8988T (cell line): ENCODE results near the gene PTPN4.
A peak's percentile ranks its signal among the peaks of the same experiment; 100 is the strongest.

Experiments used
- DNase-seq: peaks from one replicate; pipeline ENCODE4 v3.0.0; 2011

PTPN4 gene

DNA sequence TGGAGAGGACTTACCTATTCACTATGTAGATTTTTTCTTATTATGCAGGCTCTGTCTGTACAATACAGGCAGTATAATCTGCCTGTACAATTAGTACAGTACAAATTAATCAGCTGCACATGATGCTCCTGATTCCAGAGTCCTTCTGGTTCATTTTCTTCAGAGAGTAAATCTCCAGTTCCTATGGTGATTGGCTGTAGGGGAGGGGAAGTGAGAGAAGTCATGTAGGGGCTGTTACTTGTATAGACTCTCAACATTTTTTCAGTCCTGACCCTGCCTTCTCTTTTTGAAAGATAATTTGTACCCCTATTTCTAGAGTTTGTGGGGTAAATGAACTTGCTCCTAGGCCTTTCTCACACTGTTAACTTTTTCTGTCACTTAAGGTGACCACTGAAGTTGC, 54.5 kb downstream of the PTPN4 start:
- DNase-seq, result no peak

DNA sequence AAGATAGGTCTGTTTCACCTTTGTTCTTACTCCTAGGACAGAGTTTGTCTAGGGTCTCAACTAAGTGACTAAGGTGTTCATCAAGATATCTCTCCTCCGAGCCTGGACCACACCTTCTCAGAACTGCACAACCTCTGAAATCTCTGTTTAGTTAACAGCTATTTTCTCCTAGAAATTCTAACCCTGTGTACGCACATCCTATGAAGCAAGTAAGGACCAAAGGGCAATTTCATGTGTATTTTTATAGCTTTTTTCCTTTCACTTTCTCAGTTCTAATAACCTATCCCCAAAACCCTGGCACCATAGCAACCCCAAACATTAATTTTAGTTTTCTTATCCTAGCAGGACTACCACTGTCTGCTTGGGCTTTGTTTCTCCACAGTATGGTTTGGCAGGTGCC, 59.1 kb downstream of the PTPN4 start:
- DNase-seq, result no peak

DNA sequence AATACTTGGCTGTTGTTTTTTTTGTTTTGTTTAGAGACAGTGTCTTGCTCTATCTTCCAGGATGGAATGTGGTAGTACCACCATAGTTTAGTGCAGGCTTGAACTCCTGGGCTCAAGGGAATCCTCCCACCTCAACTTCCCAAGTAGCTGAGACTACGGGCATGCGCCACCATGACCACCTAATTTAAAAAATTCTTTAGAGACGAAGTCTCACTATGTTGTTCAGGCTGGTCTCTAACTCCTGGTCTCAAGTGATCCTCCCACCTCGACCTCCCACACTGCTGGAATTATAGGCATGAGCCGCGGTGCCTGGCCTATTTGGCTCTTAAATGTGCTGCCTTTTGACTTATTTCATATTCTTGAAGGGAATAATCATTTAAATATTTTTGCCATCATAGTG, 60.1 kb downstream of the PTPN4 start:
- DNase-seq, result no peak

DNA sequence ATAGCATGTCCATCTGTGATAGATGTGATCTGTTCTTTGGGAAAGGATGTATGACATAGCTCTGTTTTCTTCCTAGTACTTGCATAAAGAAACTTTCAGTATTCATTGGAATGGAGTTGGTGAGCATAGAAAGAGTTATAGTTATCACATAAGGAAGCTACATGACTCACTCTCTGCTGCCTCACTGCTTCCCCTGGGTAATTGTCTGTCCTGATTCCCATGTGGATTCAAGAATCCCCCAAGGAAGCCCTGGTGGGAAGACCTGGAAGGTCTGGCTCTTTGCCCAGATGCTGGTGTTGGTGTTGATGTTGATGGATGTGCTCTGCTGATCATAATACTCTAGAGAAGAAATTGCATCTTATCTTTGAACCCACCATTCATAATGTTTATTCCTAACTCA, 60.6 kb downstream of the PTPN4 start:
- DNase-seq, result no peak

DNA sequence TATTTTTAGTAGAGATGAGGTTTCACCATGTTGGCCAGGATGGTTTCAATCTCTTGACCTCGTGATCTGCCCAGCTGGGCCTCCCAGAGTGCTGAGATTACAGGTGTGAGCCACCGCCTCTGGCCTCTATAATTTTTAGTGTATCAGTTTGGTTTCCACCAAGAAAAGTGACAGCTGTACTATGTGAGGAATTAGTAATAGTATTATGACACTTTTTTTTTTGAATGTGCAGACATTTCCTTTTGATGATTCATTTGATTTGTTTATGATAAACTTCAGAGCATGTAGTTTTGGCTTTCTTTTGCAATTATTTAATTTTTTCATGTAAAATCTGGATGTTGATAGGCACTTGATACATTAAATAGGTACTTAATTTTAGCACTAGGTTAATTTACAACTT, 61.5 kb downstream of the PTPN4 start:
- no peak for DNase-seq

DNA sequence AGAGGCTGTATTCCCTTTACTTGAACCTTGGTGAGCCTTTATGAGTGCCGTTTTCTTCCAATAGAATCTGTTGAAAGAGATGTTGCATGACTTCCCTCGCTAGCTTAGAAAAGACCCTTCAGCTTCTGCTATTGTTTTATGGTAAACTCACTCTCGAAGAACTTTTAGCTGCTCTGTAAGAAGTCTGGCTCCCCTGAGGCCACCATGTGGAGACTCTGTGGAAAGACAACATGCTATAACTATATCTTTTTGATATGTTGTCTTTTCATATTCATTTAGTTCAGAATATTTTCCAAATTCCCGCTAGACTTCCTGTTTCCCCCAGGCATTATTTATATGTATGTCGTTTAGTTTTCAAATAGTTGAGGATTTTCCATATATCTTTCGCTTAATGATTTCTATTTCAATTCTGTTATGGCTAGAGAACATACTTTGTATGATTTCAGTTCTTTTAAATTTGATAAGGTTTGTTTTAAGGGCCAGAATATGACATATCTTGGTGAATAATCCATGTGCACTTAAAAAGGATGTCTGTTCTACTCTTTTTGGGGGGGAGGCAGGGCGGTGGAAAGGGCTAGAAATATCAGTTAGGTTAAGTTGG, 64.1 kb downstream of the PTPN4 start:
- DNase-seq, result peak; percentile 22

DNA sequence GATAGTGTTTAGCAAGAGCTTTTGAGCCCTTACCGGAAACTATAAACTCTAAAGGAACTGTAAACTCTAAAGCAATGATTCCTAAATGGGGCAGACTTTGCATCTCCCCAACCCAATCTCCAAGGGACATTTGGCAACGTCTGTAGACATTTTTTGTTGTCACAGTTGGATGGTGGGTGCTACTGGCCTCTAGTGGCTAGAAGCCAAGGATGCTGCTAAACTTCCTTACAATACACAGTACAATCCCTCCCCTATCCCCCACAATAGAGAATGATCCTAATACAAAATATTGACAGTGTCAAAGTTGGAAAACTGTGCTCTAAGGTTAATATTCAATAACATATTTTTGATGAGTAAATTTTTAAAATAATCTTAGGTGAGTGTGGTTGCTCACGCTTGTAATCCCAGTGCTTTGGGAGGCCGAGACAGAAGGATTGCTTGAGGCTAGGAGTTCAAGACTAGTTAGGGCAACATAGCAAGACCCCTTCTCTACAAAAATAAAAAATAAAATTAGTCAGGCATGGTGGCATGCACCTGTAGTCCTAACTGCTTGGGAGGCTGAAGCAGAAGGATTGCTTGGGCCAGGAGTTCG, 66.7 kb downstream of the PTPN4 start:
- DNase-seq, result no peak

DNA sequence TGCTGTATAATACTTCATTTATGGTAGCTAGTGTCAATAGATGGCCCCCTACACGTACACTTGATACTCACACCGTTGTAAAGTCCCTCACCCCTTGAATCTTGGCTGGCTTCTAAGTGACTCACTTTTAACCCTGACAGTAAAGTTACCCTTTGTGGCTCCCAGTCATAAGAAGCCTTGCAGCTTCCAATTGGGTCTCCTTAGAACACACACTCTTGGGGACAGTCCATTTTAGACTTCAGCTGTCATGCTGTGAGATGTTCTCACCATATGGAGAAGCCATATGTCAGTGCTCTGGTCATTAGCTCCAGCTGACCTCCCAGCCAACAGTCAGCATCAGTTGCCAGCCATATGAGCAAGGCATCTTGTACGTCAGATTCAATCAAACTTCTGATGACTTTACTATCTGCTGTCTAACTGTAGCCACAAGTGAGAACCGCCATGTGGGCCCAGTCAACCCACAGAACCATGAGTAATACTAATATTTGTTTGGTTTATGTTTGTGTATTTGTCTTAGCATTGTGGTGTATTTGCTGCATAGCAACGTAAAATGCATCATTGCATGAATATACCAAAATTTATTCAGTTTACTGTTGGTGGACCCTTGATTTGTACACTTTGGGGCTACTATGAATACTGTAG, 68.3 kb downstream of the PTPN4 start:
- no peak for DNase-seq

DNA sequence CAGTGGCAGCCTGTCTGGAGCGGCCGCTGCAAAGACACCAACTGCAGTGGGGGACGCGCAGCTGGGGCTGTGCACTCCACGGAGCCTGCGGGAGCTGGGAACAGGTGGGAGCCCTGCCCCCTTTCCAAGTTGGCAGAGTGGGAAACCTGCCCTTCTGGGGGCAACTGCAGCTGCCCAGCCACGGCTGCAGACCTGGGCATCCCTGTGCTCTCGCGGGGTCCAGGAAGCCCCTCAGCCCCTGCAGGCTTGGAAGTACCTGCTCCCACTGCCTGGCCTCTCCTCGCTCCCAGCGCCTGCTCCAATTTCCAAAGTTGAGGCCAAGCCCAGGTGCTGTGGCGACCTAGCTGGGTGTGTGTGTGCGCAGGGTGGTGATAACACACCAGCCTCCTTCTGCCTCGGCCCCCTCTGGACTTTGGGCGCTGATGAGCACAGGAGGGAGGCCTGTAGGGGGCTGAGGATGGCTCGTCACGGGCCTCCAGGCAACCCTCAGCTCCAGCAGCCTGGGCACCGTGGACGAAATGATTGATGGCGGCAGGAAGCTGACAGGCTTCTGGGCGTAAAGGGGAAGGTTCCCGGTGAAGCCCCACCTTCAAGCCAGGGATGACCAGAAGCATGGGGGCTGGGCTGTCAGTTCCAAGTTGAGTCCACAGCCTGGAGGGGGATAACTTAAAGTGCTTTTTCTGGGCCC, 76.9 kb downstream of the PTPN4 start:
- DNase-seq, result no peak

DNA sequence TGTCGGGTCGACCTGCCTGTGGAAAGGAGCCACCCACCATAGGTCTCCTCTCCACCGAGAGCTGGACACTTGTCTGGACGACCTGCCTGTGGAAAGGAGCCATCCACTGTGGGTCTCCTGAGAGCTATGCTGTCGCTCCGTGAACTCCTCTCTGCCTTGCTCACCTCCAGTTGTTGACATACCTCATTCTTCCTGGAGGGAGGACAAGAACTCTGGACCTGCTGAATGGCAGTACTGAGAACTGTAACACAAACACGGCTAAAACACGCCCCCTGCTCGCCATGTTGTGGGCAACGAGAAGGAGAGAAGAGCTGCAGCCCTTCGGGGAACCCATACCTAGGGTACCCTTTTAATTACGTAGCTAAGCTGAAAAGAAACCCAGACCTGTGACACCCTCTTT, 77.6 kb downstream of the PTPN4 start:
- DNase-seq, result no peak

DNA sequence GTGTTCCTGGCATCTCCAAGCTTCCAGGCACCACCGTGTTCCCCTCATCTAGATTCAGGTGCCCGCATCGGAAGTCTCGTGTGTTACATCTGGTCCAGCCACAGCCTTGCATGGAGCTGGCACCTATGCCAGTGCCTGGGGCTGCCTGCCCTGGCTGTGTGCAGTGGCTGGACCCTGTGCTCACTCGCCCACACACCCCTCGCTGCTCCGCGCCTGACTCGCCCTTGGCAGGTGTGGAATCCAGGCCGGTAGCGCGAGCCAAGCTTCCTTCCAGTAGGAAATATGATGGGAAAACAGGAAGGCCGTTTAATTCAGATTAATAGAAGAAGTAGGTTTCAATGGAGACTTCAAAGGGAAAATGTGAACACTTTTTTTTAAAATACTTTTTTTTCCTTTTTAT, 78.0 kb downstream of the PTPN4 start:
- no peak for DNase-seq

DNA sequence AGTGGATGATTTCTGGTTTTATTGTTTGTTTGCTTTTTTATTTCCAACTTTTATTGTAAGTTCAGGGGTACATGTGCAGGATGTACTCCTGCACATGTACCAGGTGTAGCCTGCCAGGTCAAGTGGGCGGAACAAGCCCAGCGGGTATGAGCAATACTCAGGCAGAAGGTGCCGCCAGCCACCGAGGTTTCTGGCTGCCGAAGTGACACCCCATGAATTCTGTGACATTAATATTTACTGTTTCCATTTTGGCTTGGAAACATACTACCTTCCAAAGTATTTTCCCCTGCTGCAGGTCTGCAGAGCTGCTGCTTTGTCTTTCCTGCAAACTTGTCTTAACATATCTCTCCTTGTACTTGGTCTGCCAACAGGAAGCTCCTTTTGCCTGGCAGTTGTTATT, 78.5 kb downstream of the PTPN4 start:
- DNase-seq, result no peak

DNA sequence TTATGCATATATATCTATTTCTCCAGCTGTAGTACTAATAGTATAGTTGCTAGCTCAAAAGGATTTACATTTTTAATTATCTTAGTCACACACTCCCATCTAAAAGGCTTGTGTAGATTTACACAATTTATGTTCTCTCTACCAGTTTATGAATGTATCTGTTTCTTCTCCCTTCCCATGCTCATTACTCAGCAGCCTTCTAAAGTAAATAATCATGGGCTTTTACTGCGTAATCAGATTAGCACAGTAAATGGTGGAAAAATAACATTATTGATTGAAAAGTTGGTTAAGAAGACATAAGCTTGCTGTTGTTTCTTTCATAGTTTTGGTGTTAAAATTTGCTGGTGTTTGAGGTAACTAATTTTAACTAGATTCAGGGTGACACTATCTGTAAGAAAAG, 81.8 kb downstream of the PTPN4 start:
- no peak for DNase-seq

DNA sequence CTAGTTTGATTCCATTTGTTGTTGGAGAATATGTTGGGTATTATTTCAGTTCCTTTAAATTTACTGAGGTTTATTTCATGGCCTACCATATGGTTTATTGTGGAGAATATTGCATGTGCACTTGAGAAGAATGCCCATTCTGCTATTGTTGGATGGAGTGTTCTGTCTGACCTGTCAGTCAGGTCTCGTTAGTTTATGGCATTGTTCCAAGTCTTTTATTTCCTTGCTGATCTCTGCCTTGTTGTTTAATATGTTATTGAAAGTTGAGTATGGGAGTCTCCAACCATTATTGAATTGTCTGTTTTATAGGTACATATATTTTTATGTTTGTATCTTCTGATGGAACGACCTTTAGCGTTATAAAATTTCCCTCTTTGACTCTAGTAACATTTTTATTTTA, 86.3 kb downstream of the PTPN4 start:
- DNase-seq, result no peak

DNA sequence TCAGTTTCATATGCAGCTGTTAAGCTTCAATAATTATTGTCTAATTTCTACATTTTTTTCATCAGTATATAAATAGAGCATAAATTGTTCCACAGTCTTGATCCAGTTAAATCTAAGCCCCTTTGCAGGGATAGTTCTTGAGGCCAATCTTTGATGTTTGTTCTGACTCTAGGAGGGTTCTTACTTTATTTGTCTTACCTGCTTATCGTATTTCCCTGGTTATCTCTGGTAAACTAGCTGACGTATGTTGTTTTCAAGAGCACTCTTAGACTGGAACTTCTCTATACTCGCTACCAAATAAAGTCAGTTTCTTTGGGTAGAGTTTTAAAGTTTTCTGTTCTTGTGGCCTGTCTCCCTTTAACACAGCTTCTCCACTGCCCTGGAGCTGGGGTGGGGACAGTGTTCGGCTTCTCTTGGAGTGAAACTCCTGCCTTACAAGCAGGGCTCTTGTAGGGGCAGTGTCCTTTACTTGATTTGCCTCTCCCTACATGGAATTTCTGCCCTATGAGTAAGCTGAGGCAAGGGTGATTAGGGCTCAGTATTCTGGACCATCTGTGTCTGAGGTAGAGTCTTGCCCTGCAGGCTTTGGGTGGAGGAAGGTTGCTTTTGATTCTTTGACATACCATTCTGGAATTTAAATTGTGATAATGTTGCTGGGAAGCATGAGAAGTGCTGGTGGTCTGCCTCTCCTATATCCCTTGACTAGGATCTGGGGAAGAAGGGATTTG, 90.3 kb downstream of the PTPN4 start:
- no peak for DNase-seq

DNA sequence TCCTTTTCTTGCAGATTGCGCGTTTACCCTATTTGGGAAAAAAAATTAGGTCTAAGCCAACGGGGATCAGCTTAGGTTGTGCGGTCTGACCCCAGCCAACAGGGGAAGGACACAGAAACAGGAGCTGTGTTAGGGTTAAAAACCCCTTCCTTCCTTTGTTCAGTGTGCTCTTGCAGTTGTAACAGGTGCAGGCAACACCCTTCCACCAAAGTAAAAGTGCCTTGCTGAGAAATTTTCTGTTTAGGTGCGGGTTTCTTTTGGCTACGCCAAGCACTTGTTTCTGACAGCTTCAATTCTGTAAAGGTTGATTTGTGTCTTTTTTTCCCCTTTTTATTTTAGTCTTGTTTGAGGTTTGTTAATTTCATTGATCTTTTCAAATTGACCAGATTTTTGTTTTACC, 92.5 kb downstream of the PTPN4 start:
- no peak for DNase-seq

DNA sequence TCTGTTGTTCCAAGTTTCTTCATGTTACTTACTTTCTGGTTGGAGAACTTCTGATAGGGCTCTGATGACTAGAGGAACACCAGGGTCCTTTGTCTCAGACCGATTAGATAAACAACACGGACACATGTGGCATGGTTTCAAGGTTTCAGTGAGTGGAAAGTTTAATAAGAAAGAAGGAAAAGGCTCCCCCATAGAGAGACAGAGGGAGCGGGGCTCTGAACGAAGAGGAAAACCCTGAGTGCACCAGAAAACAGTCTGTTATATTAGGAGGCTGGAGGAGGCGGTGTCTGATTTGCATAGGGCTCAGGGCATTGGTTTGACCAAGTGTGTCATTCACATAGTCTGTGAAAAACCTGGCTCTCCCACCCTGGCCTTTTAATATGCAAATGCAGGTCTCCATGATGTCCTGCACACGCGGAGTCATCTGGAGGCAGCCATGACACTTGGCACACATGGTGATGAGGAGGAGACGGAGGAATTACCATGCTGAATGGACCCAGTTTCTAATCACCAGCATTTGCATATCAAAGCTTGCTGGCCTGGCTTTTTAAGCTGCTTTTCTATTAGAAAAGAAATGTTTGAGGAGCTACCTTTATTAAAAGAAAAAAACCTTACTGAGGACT, 94.2 kb downstream of the PTPN4 start:
- no peak for DNase-seq

DNA sequence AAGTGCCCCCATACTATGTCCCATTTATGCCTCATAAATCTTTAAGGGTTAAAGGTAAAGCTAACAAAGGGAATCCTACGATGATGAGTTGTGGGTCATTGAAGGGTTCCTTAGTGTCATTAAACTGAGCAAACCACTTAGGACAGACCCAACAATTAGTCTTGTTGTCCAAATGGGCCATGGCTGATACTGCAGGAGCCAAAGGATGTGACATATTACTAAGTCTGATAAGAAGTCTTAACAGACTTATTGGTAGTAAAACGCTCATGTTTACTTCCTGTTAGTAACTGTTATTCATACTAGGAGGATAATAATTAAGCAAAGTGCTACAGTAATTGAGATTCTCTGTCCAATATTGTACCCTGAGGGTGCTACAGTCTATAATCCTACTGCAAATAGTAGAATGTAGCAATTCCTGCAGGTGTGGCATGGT, 96.8 kb downstream of the PTPN4 start:
- no peak for DNase-seq

DNA sequence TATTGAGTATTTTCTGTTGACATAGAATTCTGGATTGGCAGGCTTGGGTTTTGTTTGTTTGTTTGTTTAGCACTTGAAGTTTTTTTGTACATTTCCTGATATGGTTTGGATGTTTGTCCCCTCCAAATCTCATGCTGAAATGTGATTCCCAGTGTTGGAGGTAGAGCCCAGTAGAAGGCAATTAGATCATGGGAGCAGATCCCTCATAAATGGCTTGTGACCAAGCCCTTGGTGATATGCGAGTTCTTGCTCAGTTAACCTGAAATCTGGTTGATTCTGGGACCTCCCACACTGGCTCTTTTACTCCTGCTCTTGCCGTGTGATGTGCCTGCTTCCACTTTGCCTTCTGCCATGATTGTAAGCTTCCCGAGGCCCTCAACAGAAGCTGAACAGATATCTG, 98.0 kb downstream of the PTPN4 start:
- no peak for DNase-seq

DNA sequence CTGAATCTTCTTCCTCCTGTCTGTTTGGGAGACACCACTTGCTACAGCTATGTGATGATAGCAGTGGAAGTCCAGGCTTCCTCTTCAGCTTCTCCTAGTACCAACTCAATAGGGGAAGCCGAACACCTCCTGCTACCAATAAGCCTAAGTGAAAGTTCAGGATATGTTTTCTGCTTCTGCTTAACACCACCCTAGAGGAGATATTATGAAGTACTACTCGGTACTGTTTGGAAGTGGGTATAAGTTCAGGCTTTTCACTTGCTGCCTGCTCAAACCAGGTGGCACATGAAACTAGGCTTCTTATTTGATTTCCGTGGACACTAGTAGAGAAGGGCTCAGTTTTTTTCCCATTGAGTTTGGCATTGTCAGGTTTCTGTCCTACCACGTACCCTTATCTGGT, 99.8 kb downstream of the PTPN4 start:
- DNase-seq, result no peak

DNA sequence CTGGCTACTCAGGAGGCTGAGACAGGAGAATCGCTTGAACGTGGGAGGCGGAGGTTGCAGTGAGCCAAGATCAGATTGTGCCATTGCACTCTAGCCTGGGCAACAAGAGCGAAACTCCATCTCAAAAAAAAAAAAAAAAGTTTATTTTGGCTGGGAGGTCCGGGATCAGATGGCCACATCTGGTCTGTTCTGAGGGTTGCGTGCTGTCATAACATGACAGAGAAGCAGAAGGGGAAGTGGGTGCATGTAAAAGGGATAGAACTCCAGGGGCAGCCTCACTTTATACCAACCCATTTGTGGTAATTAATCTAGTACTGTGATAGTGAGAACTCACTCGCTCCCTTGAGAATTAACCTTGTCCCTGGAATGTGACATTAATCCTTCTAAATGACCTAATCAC, 101.2 kb downstream of the PTPN4 start:
- no peak for DNase-seq

DNA sequence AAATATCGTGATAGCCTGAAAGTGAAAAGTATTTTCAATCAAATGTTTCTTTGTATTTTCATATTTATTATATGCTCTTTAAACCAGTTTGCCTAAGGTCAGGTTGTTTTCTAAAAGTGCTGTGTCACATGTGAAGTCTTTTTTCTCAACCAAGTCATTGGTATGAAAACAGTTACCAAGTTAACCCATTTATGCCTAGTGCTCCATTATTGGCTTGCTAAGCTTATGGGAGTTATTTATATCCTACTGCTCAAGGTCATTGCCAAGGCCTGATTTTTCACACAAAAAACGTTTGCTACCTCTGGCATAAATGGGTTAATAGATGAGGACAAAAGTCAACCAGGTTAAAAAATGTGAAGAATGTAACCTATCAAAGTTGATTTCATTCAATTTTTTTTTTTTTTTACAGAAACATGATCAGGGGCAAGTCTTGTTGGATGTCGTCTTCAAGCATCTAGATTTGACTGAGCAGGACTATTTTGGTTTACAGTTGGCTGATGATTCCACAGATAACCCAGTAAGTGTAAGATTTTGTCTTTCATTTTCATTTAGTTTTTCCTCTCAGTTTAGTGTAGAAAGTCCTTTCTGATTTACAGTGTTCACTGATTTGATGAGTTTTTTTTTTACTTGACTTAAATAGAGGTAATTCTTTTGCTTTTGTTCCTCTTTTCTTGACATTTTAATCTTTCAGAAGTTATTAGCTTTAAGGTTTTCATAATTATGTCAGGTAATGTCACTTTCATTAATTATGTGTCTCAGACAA, 102.6 kb downstream of the PTPN4 start:
- DNase-seq, result no peak
